Stimulated activated CD8-positive, alpha-beta memory T cell treated with anti-CD3 and anti-CD28 coated beads, Interleukin-15, amount 100 ng/mL, for 1 hour (primary cell): ENCODE data around the gene TSPAN33.
"Not testable (repeated sequence)": the region's sequence is repeated elsewhere in the genome, so short reads cannot be mapped to it uniquely, and the experiment has no call there.

Experiments
- DNase-seq: peaks from one replicate; pipeline ENCODE4 v3.0.0-alpha.2; 2020; ENCODE audit warnings: low read depth

The TSPAN33 gene

DNA sequence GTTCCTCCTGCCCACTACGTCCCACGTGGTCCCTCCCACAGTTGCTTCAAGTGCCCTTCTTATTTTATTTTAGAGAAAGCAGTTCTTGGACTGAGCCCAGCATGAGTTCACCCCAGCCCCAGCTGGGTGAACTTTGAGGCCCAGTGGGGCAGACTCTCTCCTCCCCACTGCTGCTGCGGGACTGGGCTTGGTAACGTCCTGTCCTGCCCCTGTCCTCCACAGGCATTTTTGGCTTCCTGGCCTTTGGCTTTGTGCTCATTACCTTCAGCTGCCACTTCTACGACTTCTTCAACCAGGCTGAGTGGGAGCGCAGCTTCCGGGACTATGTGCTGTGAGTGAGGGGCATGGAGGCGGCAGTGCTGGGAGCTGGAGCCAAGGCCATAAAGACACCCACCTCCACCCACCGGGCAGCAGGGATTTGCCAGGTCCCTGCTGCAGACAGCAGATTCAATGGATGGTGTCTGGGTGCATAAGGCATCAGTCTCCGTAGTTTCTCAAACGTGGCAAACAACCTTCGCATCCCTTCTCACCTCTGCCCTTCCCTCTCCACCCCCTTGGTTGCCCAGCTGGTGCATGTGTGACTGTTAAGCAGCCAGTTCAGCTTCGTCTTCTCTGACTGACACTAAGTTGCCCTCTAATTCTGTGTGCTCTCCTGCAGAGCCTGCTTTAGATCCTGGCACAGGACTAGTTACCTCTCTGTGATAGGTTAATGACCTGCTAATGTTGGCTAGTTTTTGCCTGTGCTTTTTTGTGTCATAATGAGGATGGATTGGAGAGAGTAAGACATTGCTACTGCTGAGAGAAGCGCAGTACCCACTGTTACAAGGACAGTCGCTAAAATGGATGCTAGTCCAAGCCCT is 64.8 kb downstream of the TSPAN33 start:
- DNase-seq, result no peak

- DNase-seq, result peak; percentile 41
Observed at GRCh38 chr7:129210256-129210988, 65.9 kb downstream of the TSPAN33 start.

GRCh38 chr7:129210989-129211312 is 66.4 kb downstream of the TSPAN33 start:
- DNase-seq, result no peak

DNA sequence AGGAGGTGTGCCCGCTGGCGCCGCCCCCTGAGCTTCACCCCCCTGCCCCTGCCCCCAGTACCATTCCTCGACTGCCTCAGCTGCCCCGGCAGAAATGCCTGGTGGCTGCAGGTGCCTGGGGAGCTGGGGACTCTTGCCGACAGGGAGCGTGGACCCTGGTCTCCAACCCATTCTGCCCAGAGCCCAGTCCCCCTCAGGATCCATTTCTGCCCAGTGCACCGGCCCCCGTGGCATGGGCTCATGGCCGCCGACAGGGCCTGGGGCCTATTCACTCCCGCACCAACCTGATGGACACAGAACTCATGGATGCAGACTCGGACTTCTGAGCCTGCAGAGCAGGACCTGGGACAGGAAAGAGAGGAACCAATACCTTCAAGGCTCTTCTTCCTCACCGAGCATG is 67.6 kb downstream of the TSPAN33 start:
- no peak for DNase-seq

- no peak for DNase-seq
Observed at GRCh38 chr7:129212596-129212995, 68.1 kb downstream of the TSPAN33 start.

DNA sequence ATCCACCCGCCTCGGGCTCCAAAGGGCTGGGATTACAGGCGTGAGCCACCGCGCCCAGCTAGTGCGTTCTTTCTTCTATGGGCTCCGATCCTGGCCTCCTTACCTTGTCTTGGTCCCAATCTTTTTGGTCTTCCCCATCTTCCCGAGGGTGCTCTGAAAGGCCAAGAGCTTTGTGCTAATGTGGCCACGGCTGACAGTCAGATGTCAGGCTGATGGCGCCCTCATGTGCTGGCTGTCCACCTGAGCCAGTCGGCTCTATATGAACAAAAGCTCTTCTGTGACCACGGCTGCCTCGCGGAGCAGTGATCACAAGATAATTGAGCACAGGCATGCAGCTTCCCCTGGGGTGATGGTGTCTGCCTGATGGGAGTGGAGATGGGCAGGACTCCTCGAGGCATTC is 69.3 kb downstream of the TSPAN33 start:
- no peak for DNase-seq

GRCh38 chr7:129215691-129216090 is 71.2 kb downstream of the TSPAN33 start:
- DNase-seq, result not testable (repeated sequence)

GRCh38 chr7:129216101-129216715 is 71.7 kb downstream of the TSPAN33 start:
- DNase-seq, result not testable (repeated sequence)

GRCh38 chr7:129216821-129217416 is 72.4 kb downstream of the TSPAN33 start:
- not testable (repeated sequence) for DNase-seq

DNA sequence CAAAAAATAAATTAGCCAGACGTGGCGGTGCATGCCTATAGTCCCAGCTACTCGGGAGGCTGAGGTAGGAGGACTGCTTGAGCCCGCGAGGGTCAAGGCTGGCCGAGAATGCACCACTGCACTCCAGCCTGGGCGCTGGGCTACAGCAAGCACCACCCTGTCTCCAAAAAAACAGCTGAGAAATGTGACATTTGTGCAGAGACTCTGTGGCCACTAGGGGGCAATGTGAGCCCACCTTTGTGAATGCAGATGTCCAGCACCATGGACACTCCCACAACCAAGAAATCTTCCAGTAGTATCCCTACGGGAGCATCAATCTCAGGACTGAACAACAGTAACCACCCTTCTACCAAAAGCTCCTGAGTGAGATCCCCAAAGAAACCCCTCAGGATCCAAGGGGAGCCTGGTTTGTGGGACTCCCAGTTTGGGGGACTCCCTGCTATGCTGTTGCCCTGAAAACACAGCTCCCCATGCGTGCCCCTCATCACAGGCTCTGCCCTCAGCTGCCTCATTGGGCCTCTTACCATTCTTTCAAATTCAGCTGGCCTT is 74.1 kb downstream of the TSPAN33 start:
- peak; percentile 72 for DNase-seq

DNA sequence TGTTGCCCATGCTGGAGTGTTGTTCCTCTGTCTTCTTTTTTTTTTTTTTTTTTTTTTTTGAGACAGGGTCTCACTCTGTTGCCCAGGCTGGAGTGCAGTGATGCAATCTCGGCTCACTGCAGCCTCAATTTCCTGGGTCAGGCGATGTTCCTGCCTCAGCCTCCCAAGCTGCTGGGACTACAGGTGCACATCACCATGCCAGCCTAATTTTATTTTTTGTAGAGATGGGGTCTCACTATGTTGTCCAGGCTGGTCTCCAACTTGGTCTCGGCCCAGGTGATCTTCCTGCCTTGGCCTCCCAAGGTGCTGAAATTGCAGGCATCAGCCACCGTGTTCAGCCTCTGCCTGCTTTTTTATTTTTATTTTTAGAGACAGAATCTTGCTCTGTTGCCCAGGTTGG is 74.7 kb downstream of the TSPAN33 start:
- not testable (repeated sequence) for DNase-seq
